ENCODE results near the gene STOX2. TPM values are rescaled to one million over a fixed set of nuclear protein-coding genes. Genes with fewer than 3 reads are reported as not detected.

Gene STOX2
- polyA plus RNA-seq, 1 donor: 14.2 TPM

GRCh38 chr4:183889190-183889589 lies 15.9 kb upstream of the STOX2 start:
- DNase-seq: no peak

DNA sequence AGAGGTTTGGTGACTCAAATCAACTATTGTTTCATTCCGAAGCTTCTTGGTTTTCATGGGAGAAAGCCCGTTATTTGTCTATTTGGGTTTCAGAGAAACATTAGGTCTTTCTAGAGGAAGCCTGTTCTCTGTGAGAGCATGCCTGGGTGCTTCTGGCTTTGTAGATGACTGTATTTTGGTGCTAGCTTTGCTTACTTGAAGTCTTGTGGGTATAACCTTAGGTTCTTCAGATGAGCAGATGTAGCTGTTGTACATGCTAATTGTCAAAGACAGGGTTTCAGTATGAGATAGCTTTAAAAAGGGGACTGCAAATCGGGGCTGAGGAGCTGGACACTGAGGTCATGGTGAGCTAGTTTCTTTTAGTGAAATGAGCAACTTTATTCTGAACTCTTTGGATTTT lies 7.9 kb upstream of the STOX2 start:
- DNase-seq: no peak

DNA sequence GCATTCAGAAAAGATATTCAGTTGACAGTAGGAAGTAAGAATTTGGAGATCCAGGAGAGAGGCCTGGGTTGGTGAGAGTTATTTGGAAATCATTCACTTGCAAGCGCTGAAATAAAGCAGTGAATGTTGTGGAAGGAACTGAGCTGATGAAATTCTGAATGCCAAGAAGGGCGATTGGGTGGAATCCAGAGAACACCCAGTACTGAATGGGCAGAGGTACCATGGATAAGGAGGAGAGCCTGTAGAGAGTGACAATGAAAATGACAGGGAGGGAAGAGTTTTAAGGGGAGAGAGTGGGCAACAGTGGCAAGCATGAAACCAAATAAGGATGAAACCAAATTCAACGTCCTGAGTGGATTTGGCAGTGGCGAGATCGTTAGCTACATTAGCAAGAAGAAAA lies 6.7 kb upstream of the STOX2 start:
- no peak for DNase-seq

GRCh38 chr4:183903021-183903760 lies 1.9 kb upstream of the STOX2 start:
- no peak for DNase-seq

DNA sequence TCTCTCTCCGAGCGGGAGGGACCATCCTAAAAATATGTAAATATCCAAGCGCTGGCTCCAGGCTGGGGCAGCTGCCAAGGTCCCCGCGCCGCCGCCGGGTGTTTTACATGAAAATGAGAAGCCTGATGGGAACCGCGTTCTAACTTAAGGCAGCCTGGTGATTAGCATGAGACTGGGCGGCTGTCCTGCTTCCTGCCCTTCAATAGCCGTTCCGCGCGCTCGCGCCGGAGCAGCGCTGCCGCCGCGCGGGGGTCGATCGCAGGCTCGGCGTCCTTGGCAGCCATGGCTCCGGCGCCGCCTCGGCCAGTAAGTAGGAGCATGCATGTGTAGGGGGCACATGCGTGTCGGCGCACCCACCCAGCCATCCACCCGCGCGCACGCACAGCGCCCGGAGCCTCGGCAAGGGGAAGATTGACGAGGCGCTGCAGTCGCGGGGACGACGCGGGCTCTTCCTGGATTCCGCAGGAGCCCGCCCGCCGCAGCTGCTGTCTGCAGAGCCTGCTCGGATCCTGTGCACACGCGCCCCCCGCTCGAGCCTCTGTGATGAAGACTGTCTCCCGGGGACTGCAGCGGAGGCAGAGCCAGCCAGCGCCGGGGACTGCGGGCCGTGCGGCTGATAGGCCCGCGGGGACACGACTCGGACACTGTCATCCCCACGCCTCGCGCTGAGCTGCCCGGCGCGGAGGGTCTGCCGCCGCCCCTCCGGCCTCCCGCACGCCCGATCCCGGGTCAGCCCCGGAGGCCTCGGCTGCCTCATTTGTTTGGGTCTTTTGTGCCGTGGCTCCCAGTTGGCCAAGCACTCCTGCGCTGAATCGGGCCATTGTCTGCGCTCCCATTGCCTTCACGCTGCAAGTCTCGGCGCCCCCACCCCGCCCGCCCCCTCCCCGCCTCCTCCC lies 734 bp downstream of the STOX2 start:
- DNase-seq: no peak

GRCh38 chr4:183906489-183906738 lies 1.3 kb downstream of the STOX2 start:
- DNase-seq: no peak

DNA sequence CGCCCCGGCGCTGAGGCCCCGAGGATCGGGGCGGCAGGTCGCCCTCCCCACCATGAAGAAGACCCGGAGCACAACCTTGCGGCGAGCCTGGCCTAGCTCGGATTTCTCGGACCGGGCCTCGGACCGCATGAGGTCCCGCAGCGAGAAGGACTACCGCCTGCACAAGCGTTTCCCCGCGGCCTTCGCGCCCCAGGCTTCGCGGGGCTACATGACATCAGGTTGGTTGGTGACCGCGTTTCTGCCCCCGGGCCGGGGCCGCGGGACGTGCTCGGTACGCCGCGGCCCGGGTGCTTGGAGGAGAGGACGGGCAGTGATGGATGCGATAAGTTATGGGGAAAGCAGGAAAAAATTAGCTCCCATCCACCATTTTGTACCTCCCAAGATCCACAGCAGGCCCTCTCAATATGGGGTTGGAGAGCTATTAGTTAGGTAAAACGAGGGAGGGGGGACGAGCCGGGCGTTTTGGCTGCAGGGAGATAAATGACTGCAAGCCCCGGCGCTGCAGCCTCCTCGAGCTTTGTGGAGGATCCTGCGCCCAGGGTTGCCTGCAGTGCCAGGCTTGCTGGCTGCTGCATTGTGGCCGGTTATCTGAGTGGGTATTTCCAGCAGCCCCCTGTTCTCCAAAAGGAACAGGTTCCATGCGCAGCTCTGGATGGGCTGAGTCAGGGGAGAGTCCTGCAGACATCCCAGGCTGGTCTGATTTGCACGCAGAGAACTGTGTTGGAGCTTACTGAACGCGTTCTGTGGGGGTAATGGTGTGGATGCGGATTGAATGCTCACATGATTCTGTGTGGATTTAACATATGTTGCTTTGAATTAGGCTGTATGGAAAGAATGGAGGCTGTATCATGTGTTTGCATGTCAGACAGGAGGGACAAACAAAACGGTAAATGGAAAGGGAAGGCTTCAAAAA lies 1.9 kb downstream of the STOX2 start:
- DNase-seq: no peak

- no peak for DNase-seq
Observed at GRCh38 chr4:183907871-183908683, 3.0 kb downstream of the STOX2 start.

DNA sequence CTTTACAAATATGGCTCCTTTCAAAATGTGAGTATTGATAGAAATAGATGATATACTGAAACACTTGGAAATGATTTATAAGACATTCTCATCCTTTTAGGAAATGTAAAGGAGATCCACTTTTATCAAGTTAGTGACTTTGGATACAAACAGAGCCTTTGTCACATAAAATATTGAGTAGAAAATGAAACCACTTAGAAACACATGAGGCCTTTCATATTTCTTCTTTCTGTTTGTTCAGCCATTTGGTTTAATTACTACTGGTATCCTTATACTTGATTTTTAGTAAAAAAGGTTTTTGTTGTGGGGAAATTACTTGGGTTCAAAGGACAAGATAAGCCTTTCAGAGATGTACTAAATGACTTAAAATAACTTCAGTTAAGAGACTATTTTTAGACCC lies 4.1 kb downstream of the STOX2 start:
- no peak for DNase-seq

DNA sequence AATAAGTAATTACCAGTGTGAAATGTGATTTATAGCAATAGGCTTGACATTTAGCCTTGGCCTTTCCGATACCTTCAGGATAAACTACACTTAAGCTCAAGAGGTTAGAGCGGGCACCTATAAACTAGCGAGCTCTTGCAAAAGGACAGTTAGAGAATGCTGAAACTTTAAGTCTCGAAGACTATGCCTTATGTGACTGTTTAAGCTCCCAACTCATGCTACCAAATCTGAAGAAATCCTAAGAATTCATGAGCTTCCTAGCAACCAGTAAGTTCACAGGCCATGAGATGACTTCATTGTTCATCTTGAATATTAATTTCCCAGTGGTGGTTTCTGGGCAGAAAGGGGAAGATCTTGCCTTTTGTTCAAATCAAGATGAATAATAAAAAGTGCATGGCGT lies 4.7 kb downstream of the STOX2 start:
- no peak for DNase-seq

DNA sequence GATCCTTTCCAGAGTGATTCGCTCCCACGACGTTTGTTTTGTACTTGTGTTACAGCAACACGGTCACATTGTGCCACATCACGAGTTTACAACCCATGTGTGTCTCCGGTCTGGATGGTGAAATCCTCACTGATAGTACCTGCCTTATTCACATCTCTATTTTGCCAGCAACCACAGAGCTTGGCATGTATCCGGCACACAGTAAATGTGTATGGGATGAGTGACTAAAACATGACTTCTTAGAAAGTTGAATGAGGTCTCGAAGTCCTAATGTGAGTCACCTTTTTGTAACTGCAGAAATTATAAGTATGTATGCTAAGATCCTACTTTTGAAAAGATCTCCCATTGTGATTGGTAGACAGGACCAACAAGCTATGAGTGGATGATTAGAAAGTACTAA lies 7.5 kb downstream of the STOX2 start:
- no peak for DNase-seq

- no peak for DNase-seq
Observed at GRCh38 chr4:183915976-183916375, 10.9 kb downstream of the STOX2 start.

GRCh38 chr4:183918696-183919095 lies 13.6 kb downstream of the STOX2 start:
- DNase-seq: no peak

GRCh38 chr4:183919141-183919540 lies 14.0 kb downstream of the STOX2 start:
- DNase-seq: no peak

- no peak for DNase-seq
Observed at GRCh38 chr4:183920512-183920911, 15.4 kb downstream of the STOX2 start.

GRCh38 chr4:183921335-183921734 lies 16.2 kb downstream of the STOX2 start:
- no peak for DNase-seq

- no peak for DNase-seq
Observed at GRCh38 chr4:183924362-183925044, 19.4 kb downstream of the STOX2 start.

DNA sequence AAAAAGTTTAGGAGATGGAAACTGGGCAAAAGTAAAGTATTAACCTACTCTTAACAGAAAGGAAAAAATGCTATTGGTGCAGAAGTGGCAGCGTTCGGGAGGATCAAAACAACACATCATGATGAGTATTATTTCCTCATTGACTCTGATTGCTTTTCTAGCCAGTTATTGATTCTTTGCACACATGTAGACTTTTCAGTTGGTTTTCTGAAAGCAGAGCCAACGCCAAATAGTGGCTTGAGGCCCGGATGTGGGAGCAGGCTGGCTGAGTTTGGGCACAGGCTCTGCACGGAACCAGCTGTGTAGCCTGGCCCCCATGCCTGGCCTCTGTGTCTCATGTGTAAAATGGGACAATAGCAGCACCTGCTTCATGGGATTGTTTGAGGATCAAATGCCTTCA lies 21.8 kb downstream of the STOX2 start:
- DNase-seq: no peak

GRCh38 chr4:183932576-183932975 lies 27.5 kb downstream of the STOX2 start:
- no peak for DNase-seq

GRCh38 chr4:183934761-183935160 lies 29.7 kb downstream of the STOX2 start:
- DNase-seq: no peak

DNA sequence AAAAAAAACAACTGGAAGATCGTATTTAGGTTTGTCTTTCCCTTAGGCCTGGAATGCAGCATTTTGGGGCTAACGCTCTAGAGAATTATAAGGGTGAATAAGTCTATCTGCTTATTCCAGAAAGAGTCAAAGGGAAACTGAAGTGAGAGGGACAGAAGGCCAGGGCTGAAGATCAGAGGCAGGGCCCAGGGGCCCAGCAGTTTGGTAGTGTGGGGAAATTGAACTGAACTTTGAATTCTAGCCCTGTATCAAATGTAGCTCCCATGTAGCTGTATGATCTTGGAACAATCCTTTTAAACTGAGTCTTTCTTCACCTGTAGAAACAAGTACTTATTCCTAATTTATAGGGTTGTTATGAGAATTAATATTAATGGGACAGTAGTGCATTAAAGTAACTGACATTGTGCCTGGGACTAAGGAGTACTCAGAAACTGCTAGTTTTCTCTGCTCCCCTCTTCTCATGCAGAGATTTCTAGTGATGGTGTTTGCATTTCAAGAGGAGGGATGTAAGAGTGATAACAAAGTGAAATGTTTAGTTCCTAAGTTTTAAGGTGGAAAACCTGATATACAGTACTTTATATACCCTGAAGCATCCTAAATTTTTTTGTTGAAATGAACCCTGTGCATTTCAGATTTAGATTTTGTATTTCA lies 30.4 kb downstream of the STOX2 start:
- no peak for DNase-seq
